GM10266 (cell line): ENCODE data around the gene AKR1E2.

Source experiments
- DNase-seq: peaks from one replicate; pipeline ENCODE4 v3.0.0; 2012; ENCODE audit errors: extremely low spot score
- CTCF ChIP-seq: IDR thresholded peaks from 2 replicates; pipeline ENCODE4 v1.5.1; 2012; ENCODE audit warnings: mild to moderate bottlenecking, low read depth; ENCODE audit not compliant: control insufficient read depth, insufficient read depth; ENCODE audit errors: missing control alignments

The AKR1E2 gene

GRCh38 chr10:4803822-4804221 is 22.2 kb upstream of the AKR1E2 start:
- no peak for TF ChIP-seq CTCF

GRCh38 chr10:4804465-4804864 is 21.5 kb upstream of the AKR1E2 start:
- no peak for DNase-seq
- TF ChIP-seq CTCF = no peak

More at GRCh38 chr10:4803822-4804221, 22.2 kb upstream of the AKR1E2 start:
- no peak for DNase-seq

GRCh38 chr10:4806534-4806933 is 19.5 kb upstream of the AKR1E2 start:
- no peak for DNase-seq
- TF ChIP-seq CTCF = no peak

- DNase-seq = no peak
- TF ChIP-seq CTCF = no peak
Observed at GRCh38 chr10:4807761-4808507, 18.1 kb upstream of the AKR1E2 start.

GRCh38 chr10:4809156-4809555 is 16.9 kb upstream of the AKR1E2 start:
- TF ChIP-seq CTCF = no peak
- DNase-seq = no peak

GRCh38 chr10:4810092-4810491 is 15.9 kb upstream of the AKR1E2 start:
- DNase-seq = no peak
- no peak for TF ChIP-seq CTCF

GRCh38 chr10:4812046-4812445 is 14.0 kb upstream of the AKR1E2 start:
- no peak for TF ChIP-seq CTCF
- no peak for DNase-seq
